Activated naive CD8-positive, alpha-beta T cell treated with anti-CD3 and anti-CD28 coated beads for 36 hours (primary cell): Measurements from ENCODE around the gene TRPT1. TPM values are rescaled to one million over a fixed set of nuclear protein-coding genes. Genes with fewer than 3 reads are reported as not detected.
A peak's percentile ranks its signal among the peaks of the same experiment; 100 is the strongest.

Experiments
- DNase-seq: peaks from one replicate; pipeline ENCODE4 v3.0.0; 2021
- H3K27ac Mint-ChIP-seq: one replicate; pipeline ENCODE4 v1.8.0; 2022; ENCODE audit warnings: mild to moderate bottlenecking, moderate library complexity, mixed read lengths
- H3K27me3 Mint-ChIP-seq: one replicate; pipeline ENCODE4 v1.8.0; 2022; ENCODE audit warnings: mild to moderate bottlenecking, mixed read lengths
- H3K36me3 Mint-ChIP-seq: one replicate; pipeline ENCODE4 v1.8.0; 2021; ENCODE audit warnings: mild to moderate bottlenecking, mixed read lengths
- H3K4me1 Mint-ChIP-seq: one replicate; pipeline ENCODE4 v1.8.0; 2021; ENCODE audit warnings: mixed read lengths
- H3K4me3 Mint-ChIP-seq: one replicate; pipeline ENCODE4 v1.8.0; 2022; ENCODE audit warnings: mild to moderate bottlenecking, moderate library complexity, mixed read lengths
- H3K9me3 Mint-ChIP-seq: one replicate; pipeline ENCODE4 v1.8.0; 2022; ENCODE audit warnings: mixed read lengths
- total RNA-seq, 2 experiments: library from RNA; stranded (reverse); gene quantifications; one replicate each; pipeline ENCODE4 v1.2.3, GENCODE V29; 2021

Gene TRPT1
- total RNA-seq, 2 experiments from 2014 or later, result 24.1 to 24.4 TPM

GRCh38 chr11:64262271-64263002 lies 36.5 kb upstream of the TRPT1 start:
- H3K9me3 Mint-ChIP-seq, result no peaks in the 10 kb centered on the region
- no peak overlapping the region for H3K4me3 Mint-ChIP-seq
- peak overlapping the region; percentile 34 for H3K27ac Mint-ChIP-seq
- no peak for DNase-seq
- H3K4me1 Mint-ChIP-seq, result peaks cover 9% of the 10 kb centered on the region
- H3K36me3 Mint-ChIP-seq, result peaks cover 11% of the 10 kb centered on the region
- no peaks in the 10 kb centered on the region for H3K27me3 Mint-ChIP-seq

GRCh38 chr11:64261556-64262080 lies 35.6 kb upstream of the TRPT1 start:
- Mint-ChIP-seq H3K9me3 (no peaks in the 10 kb centered on the region), H3K36me3 (peaks cover 11% of the 10 kb centered on the region), H3K27me3 (no peaks in the 10 kb centered on the region), H3K4me1 (peaks cover 9% of the 10 kb centered on the region), H3K4me3 (no peak overlapping the region), H3K27ac (peak overlapping the region; percentile 34)
- no peak for DNase-seq

GRCh38 chr11:64260147-64260708 lies 34.2 kb upstream of the TRPT1 start:
- H3K4me3 Mint-ChIP-seq, result no peak overlapping the region
- peaks cover 9% of the 10 kb centered on the region for H3K36me3 Mint-ChIP-seq
- DNase-seq, result no peak
- H3K9me3 Mint-ChIP-seq, result no peaks in the 10 kb centered on the region
- H3K4me1 Mint-ChIP-seq, result peaks cover 9% of the 10 kb centered on the region
- no peak overlapping the region for H3K27ac Mint-ChIP-seq
- no peaks in the 10 kb centered on the region for H3K27me3 Mint-ChIP-seq

- Mint-ChIP-seq H3K4me3 (no peak overlapping the region), H3K9me3 (no peaks in the 10 kb centered on the region), H3K27ac (no peak overlapping the region), H3K27me3 (no peaks in the 10 kb centered on the region), H3K4me1 (peaks cover 9% of the 10 kb centered on the region), H3K36me3 (peaks cover 9% of the 10 kb centered on the region)
- DNase-seq, result no peak
These were observed 33.6 kb upstream of the TRPT1 start for GRCh38 chr11:64259533-64260067.

- no peak overlapping the region for H3K4me3 Mint-ChIP-seq
- no peak for DNase-seq
- H3K4me1 Mint-ChIP-seq, result peaks cover 9% of the 10 kb centered on the region
- no peaks in the 10 kb centered on the region for H3K9me3 Mint-ChIP-seq
- no peak overlapping the region for H3K27ac Mint-ChIP-seq
- peaks cover 9% of the 10 kb centered on the region for H3K36me3 Mint-ChIP-seq
- no peaks in the 10 kb centered on the region for H3K27me3 Mint-ChIP-seq
These were observed 33.1 kb upstream of the TRPT1 start for GRCh38 chr11:64258946-64259532.

- Mint-ChIP-seq H3K27ac (no peak overlapping the region), H3K4me3 (no peak overlapping the region), H3K27me3 (no peaks in the 10 kb centered on the region), H3K4me1 (peaks cover 9% of the 10 kb centered on the region), H3K9me3 (no peaks in the 10 kb centered on the region), H3K36me3 (peaks cover 9% of the 10 kb centered on the region)
- DNase-seq, result no peak
These were observed 32.4 kb upstream of the TRPT1 start for GRCh38 chr11:64258356-64258755.

- H3K9me3 Mint-ChIP-seq, result no peaks in the 10 kb centered on the region
- no peak for DNase-seq
- no peak overlapping the region for H3K27ac Mint-ChIP-seq
- H3K36me3 Mint-ChIP-seq, result peaks cover 9% of the 10 kb centered on the region
- H3K4me3 Mint-ChIP-seq, result no peak overlapping the region
- no peaks in the 10 kb centered on the region for H3K27me3 Mint-ChIP-seq
- H3K4me1 Mint-ChIP-seq, result peaks cover 16% of the 10 kb centered on the region
These were observed 30.3 kb upstream of the TRPT1 start for GRCh38 chr11:64256300-64256699.

- no peak overlapping the region for H3K4me3 Mint-ChIP-seq
- H3K4me1 Mint-ChIP-seq, result peaks cover 18% of the 10 kb centered on the region
- peaks cover 9% of the 10 kb centered on the region for H3K36me3 Mint-ChIP-seq
- no peak for DNase-seq
- H3K27me3 Mint-ChIP-seq, result no peaks in the 10 kb centered on the region
- H3K27ac Mint-ChIP-seq, result no peak overlapping the region
- no peaks in the 10 kb centered on the region for H3K9me3 Mint-ChIP-seq
These were observed 29.4 kb upstream of the TRPT1 start for GRCh38 chr11:64255135-64256128.

GRCh38 chr11:64254326-64254725 lies 28.3 kb upstream of the TRPT1 start:
- Mint-ChIP-seq H3K36me3 (peaks cover 3% of the 10 kb centered on the region), H3K4me3 (no peak overlapping the region), H3K9me3 (no peaks in the 10 kb centered on the region), H3K27me3 (no peaks in the 10 kb centered on the region), H3K27ac (no peak overlapping the region), H3K4me1 (peaks cover 10% of the 10 kb centered on the region)
- DNase-seq, result no peak

GRCh38 chr11:64253481-64253880 lies 27.5 kb upstream of the TRPT1 start:
- H3K4me3 Mint-ChIP-seq, result no peak overlapping the region
- no peak overlapping the region for H3K27ac Mint-ChIP-seq
- peaks cover 2% of the 10 kb centered on the region for H3K36me3 Mint-ChIP-seq
- H3K9me3 Mint-ChIP-seq, result no peaks in the 10 kb centered on the region
- no peaks in the 10 kb centered on the region for H3K27me3 Mint-ChIP-seq
- no peak for DNase-seq
- peaks cover 10% of the 10 kb centered on the region for H3K4me1 Mint-ChIP-seq

- H3K4me1 Mint-ChIP-seq, result peaks cover 10% of the 10 kb centered on the region
- H3K9me3 Mint-ChIP-seq, result no peaks in the 10 kb centered on the region
- H3K27ac Mint-ChIP-seq, result no peak overlapping the region
These were observed 27.1 kb upstream of the TRPT1 start for GRCh38 chr11:64253043-64253442.

GRCh38 chr11:64252003-64252872 lies 26.3 kb upstream of the TRPT1 start:
- Mint-ChIP-seq H3K4me3 (peak overlapping the region; percentile 91), H3K36me3 (no peaks in the 10 kb centered on the region), H3K27ac (peak overlapping the region; percentile 11), H3K27me3 (no peaks in the 10 kb centered on the region), H3K9me3 (no peaks in the 10 kb centered on the region), H3K4me1 (peaks cover 13% of the 10 kb centered on the region)
- peak; percentile 26 for DNase-seq

More at GRCh38 chr11:64253043-64253442, 27.1 kb upstream of the TRPT1 start:
- no peaks in the 10 kb centered on the region for H3K27me3 Mint-ChIP-seq
- H3K4me3 Mint-ChIP-seq, result no peak overlapping the region
- H3K36me3 Mint-ChIP-seq, result peaks cover 1% of the 10 kb centered on the region
- no peak for DNase-seq

GRCh38 chr11:64251753-64252002 lies 25.7 kb upstream of the TRPT1 start:
- DNase-seq, result no peak
- no peaks in the 10 kb centered on the region for H3K36me3 Mint-ChIP-seq
- peak overlapping the region; percentile 11 for H3K27ac Mint-ChIP-seq
- H3K4me3 Mint-ChIP-seq, result peak overlapping the region; percentile 91
- H3K27me3 Mint-ChIP-seq, result no peaks in the 10 kb centered on the region
- peaks cover 16% of the 10 kb centered on the region for H3K4me1 Mint-ChIP-seq
- H3K9me3 Mint-ChIP-seq, result no peaks in the 10 kb centered on the region
